Testis (tissue), 2 donors: ENCODE measurements around the gene POLR1A.

Source experiments
- POLR2A ChIP-seq: fragments of 450-650 bp; IDR thresholded peaks from one replicate; pipeline ENCODE4 v1.6.1; 2017; ENCODE audit warnings: antibody characterized with exemption, mild to moderate bottlenecking, moderate library complexity
- TF ChIP-seq, protein P1 (sequence below), 3 experiments: fragments of 450-650 bp in 2 of 3; fragments of 200-600 bp in 1 of 3; sonication (generic) in 1 of 3; IDR thresholded peaks; one replicate each; pipeline ENCODE4 v1.5.1; 2016 to 2019; ENCODE audit warnings: antibody characterized with exemption in 3 of 3, mild to moderate bottlenecking in 2 of 3, moderate library complexity in 1 of 3

DNA sequence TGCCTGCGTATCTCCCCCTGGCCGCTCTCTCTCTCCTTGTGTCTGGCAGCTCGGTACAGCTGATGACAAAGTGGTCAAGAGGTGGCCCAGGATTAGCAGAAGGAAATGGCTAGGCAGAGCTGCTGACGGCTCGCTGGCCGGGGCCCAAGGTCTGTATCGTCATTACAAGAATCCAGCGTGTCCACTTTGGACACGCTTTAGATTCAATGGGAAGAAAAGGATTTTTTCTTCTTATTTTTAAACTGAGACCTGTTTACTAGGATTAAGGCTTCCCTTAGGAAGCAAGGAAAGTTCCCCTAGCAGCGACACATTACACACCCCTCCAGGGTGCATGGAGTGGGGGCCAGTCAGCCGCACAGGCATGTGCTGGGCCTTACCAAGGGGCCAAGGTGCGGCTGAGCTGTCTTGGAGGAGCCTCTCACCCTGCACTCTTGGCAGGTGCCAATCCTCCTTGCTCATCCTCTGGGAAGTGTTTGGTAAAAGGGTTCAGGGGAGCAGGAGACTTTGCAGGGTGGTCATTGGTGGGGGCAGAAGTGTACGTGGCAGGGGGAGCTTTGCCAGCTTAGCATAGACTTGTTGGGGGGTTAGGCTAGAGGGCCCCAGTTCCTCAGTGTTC lies 76.8 kb downstream of the POLR1A start:
- TF ChIP-seq, protein P1, sequence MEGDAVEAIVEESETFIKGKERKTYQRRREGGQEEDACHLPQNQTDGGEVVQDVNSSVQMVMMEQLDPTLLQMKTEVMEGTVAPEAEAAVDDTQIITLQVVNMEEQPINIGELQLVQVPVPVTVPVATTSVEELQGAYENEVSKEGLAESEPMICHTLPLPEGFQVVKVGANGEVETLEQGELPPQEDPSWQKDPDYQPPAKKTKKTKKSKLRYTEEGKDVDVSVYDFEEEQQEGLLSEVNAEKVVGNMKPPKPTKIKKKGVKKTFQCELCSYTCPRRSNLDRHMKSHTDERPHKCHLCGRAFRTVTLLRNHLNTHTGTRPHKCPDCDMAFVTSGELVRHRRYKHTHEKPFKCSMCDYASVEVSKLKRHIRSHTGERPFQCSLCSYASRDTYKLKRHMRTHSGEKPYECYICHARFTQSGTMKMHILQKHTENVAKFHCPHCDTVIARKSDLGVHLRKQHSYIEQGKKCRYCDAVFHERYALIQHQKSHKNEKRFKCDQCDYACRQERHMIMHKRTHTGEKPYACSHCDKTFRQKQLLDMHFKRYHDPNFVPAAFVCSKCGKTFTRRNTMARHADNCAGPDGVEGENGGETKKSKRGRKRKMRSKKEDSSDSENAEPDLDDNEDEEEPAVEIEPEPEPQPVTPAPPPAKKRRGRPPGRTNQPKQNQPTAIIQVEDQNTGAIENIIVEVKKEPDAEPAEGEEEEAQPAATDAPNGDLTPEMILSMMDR (IDR thresholded peaks at IDR 0.05), result no peak
- no peak for TF ChIP-seq POLR2A
